HG03442 (cell line): ENCODE results near the gene C2orf92.

Experiments used
- ATAC-seq: cut with Tn5 transposase; IDR thresholded peaks from one replicate; pipeline ENCODE4 v1.9.1; 2021; ENCODE audit warnings: mild to moderate bottlenecking, moderate library complexity; ENCODE audit not compliant: unreplicated experiment

The C2orf92 gene

GRCh38 chr2:97726261-97727064 lies 57.0 kb downstream of the C2orf92 start:
- ATAC-seq: no peak

DNA sequence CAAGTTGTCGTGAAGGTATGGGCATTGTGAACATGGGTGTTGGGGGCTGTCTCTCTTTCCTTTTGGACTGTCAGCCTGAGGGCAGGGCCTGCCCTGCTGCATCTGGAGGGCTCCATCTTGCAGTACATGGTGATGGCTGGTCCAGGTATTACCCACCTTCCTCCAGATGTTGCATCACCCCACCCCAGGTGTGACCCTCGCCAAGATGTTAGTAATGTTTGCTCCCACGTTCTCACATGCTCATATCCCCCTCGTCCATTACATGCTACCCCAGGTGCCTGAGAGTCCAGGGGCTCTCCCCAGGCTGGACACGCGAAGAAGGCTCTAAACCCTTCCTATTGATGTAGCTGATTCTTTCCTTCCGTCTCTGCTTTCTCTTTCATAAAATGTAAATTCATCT lies 57.8 kb downstream of the C2orf92 start:
- no peak for ATAC-seq

DNA sequence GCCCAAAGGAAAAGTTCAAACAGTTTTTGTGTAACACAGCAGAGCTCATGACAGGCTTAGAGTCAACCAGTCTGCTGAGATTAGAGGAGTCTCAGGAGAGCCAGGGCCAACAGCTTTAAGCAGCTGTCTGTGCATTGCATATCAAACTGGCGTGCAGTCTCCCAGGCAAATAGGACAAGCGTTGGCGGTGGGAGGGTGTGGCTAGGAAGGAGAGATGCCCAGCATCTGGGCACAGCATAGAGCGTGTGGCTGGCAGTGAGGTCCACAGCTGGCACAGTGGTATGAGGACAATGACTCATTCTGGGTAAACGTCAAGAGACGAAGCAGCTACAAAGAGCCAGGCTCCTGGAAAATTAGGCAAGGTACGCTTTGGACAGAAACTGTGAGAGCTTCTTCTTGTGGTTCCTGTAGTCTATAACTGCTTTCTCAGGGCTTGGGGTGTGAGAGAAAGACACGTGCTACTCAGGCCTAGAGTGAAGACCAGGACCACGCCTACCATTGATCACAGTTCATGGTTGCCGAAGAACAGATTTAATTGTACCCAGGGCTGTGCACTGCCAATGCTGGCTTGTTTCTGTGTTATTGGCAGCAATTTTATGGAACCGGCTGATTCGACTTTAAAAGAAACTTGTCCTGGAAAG lies 58.7 kb downstream of the C2orf92 start:
- no peak for ATAC-seq

- ATAC-seq: no peak
Observed at GRCh38 chr2:97730245-97730644, 60.7 kb downstream of the C2orf92 start.

DNA sequence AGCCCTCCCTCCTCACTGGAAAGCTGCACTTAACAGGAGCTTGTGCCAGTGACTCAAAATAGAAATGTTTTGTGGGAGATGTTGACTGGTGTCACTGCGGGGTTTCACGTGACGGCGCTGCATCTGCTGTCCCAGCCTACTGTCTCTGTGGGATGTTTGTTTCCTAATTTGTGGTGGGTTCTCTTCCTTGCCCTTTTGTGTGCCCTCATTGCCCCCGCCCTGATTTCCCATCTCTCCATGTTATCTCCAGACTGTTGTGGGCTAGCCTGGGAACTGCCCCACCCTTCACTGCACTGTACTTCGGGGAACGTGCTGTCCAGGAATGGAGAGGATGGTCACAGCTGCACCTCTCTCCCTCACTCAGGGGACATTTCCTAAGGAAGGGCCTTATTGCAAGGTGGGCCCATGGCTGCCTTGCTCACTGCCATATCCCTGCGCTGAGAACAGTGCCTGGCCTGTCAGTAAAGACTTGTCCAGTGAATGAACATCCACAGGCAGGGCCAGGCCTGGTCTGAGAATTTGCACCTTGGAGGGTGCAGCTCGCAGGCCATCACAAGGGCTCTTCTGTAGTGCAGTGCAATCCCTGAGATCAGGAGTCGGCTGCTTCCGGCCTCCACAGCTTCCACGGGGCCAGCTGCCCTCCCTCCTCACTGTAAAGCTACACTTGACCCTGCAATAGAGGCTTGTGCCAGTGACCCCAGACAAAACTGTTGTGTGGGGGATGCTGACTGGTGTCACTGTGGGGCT lies 61.9 kb downstream of the C2orf92 start:
- no peak for ATAC-seq

GRCh38 chr2:97732436-97733340 lies 63.2 kb downstream of the C2orf92 start:
- no peak for ATAC-seq

GRCh38 chr2:97733341-97734035 lies 64.0 kb downstream of the C2orf92 start:
- no peak for ATAC-seq

DNA sequence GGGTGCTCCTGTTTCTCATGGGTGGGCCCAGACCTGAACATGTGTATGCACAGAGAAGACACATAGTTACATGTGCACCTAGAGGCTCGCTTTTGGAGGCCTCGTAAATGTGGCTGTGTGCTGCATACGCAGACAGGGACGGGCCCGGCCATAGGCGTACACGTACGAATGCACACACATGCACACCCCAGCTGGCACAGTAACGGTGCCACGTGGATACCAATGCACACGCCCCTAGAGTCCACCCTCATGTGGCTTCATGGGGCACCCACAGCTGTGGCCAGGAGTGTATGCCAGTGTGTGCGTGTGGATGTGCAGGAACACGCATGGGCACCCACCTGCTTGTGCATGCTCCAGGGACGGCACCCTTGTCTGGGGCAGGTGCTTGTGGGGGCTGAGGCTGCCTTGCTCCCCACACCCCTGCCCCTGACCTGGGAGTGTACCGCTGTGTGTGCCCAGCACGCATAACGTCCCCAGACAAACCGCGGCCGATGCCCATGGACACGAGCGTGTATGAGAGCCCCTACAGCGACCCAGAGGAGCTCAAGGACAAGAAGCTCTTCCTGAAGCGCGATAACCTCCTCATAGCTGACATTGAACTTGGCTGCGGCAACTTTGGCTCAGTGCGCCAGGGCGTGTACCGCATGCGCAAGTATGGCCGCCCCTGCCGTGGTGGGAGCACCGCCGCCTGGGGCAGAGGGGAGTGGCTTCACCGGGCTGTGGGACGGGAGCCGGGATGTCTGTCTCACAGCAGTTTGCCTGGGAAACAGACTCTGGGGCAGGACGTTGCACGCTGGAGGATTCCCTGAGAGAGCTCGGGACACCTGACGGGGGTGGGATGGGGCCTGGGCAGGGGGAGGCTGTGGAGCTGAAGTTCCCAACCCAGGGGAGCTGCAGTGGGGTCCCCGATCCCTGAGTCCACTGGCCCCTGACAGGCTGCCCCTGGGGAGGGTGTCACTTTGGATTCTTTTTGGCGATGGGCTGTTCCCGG lies 64.8 kb downstream of the C2orf92 start:
- no peak for ATAC-seq

DNA sequence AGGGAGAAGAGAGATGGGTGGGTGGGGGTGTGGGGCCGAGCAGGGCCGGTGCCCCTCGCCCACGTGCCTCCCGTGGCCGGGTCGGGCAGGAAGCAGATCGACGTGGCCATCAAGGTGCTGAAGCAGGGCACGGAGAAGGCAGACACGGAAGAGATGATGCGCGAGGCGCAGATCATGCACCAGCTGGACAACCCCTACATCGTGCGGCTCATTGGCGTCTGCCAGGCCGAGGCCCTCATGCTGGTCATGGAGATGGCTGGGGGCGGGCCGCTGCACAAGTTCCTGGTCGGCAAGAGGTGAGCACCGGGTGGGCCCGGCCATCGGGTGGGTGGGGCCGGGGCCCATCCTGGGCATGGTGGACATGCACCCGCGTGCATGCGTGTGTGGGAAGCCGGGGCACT lies 65.6 kb downstream of the C2orf92 start:
- ATAC-seq: no peak

DNA sequence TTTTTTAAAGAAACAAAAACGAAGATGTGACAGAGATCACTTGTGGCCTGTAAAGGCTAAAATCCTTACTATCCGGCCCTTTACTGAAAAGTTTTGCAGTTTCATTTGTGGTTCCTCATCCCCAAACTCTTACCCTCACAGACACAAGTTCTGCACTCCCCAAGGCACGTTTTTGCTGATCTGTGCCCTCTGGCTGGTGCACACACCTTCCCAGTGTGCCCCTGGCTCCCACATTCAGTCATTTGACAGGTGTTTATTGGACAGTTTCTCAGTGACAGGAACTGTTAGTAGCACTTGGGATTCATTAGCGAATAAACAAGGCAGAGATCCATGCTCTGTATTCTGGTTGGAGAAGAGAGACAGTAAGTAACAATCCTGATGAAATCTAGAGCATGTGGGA lies 66.7 kb downstream of the C2orf92 start:
- ATAC-seq: no peak

GRCh38 chr2:97736608-97737330 lies 67.3 kb downstream of the C2orf92 start:
- ATAC-seq: no peak

- no peak for ATAC-seq
Observed at GRCh38 chr2:97737421-97738178, 68.1 kb downstream of the C2orf92 start.

- no peak for ATAC-seq
Observed at GRCh38 chr2:97738179-97739019, 68.9 kb downstream of the C2orf92 start.

DNA sequence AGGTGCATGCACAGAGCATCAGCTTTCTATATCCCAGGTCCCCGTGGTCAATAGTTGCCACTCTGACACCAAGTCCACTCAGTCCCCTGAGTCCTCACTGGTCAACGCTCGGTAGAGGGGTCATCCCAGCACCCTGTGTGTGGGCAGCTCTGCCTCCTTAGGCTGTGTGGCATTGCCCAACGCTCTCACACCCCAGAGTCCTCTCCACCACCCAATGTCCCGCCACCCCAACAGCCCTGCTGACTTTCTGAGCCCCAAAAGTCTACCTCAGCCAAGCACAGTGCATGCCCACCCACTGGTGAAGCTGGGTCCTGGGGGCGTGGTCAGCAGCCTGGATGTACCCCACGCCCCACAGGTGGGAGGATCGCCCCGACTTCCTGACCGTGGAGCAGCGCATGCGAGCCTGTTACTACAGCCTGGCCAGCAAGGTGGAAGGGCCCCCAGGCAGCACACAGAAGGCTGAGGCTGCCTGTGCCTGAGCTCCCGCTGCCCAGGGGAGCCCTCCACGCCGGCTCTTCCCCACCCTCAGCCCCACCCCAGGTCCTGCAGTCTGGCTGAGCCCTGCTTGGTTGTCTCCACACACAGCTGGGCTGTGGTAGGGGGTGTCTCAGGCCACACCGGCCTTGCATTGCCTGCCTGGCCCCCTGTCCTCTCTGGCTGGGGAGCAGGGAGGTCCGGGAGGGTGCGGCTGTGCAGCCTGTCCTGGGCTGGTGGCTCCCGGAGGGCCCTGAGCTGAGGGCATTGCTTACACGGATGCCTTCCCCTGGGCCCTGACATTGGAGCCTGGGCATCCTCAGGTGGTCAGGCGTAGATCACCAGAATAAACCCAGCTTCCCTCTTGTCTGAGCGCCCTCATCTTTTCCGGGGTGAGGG lies 69.7 kb downstream of the C2orf92 start:
- no peak for ATAC-seq

DNA sequence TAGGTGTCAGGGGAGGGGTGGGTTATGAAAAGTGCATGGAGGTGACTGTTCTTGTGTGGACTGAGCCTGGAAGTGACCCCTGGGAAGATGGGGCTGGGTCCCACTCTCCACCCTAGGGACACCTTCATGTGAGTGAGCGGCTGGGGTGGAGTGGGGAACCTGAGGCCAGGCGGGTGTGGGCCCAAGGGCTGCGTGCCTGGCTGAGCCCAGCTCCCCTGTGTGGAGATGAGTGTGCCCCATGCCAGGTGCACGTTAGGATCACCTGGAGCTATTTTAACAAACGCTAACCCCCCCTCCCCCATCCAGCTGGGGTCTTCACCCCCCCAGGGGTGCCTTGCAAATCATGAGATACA lies 70.4 kb downstream of the C2orf92 start:
- ATAC-seq: no peak
